ENCODE measurements around the gene PARL.

The PARL gene

DNA sequence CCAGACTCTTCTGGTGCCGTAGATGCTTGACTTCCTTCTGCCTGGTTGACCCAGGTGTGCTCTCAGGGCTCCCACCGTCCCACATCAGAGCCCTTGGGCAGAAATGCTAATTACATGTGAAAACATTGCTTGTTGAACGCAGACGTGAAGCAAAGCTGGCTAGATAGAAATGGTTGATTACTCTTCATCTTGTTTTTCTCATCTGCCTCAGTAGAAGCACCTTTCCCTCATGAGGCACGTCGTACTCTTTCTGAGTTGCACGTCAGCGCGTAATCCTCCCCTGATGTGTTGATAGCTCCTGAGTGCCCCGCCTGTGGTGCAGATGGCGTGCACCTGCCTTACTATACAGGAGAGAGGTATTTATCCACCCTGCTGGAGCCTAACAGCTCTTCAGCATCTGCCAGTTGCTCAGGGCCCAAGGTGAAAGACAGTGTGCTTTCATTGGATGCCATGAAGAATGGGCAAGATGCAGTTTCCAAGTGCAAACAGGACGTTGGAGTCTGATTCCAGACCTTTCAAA lies 77.4 kb downstream of the PARL start:
- Histone ChIP-seq H3K9me3 (no peaks in the 10 kb centered on the region), H3K27me3 (no peaks in the 10 kb centered on the region), H3K36me3 (peaks cover 54 to 99% (median 97%) of the 10 kb centered on the region in 3 donors), H3K4me1 (no peaks in the 10 kb centered on the region), H3K4me3 (no peak overlapping the region), H3K27ac (no peak overlapping the region)
- no peak for DNase-seq
- intact Hi-C loops (cut with DNase I; ENCODE audit: low total_unique reads) = no loop called here
- TF ChIP-seq CTCF (IDR thresholded peaks at IDR 0.05) = no peak

- Histone ChIP-seq H3K4me3 (no peak overlapping the region), H3K4me1 (no peaks in the 10 kb centered on the region), H3K36me3 (peaks cover 67 to 99% (median 94%) of the 10 kb centered on the region in 3 donors), H3K27me3 (no peaks in the 10 kb centered on the region), H3K27ac (no peak overlapping the region), H3K9me3 (no peaks in the 10 kb centered on the region)
- intact Hi-C loops (cut with DNase I; ENCODE audit: low total_unique reads) = no loop called here
- no peak for DNase-seq
- no peak for TF ChIP-seq CTCF (IDR thresholded peaks at IDR 0.05)
Measured at GRCh38 chr3:183802989-183803388, 81.7 kb downstream of the PARL start.

DNA sequence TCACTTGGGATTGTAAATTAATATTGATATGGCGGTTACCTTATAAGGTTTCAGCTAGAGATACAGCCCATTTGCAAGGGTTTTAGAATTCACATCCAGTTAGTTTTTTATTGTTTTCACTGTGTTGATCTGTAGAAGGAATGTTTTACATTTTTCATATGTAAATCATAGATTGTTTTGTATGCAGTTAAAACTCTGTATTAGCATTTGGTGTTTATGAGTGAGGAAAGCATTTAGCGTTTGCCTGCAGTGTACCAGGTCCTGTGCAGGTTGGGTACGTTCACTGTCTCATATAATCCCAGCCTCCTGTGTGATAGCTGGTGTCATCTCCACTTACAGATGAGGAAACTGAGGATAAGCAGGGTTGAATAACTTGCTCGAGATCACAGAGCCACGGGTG lies 83.1 kb downstream of the PARL start:
- Histone ChIP-seq H3K9me3 (no peaks in the 10 kb centered on the region), H3K27ac (no peak overlapping the region), H3K4me1 (no peaks in the 10 kb centered on the region), H3K36me3 (peaks cover 58 to 97% (median 83%) of the 10 kb centered on the region in 3 donors), H3K27me3 (no peaks in the 10 kb centered on the region), H3K4me3 (no peak overlapping the region)
- DNase-seq = no peak
- no peak for TF ChIP-seq CTCF (IDR thresholded peaks at IDR 0.05)
- intact Hi-C loops (cut with DNase I; ENCODE audit: low total_unique reads) = no loop called here

GRCh38 chr3:183800243-183800863 lies 84.3 kb downstream of the PARL start:
- no peaks in the 10 kb centered on the region for H3K9me3 ChIP-seq
- H3K27me3 ChIP-seq = no peaks in the 10 kb centered on the region
- H3K4me3 ChIP-seq = no peak overlapping the region
- no peak overlapping the region for H3K27ac ChIP-seq
- H3K36me3 ChIP-seq = peaks cover 58 to 85% (median 70%) of the 10 kb centered on the region in 3 donors
- TF ChIP-seq CTCF (IDR thresholded peaks at IDR 0.05) = no peak
- intact Hi-C loops (cut with DNase I; ENCODE audit: low total_unique reads) = no loop called here
- no peaks in the 10 kb centered on the region for H3K4me1 ChIP-seq
- no peak for DNase-seq

- H3K4me1 ChIP-seq = no peaks in the 10 kb centered on the region
- H3K27ac ChIP-seq = no peak overlapping the region
- intact Hi-C loops (cut with DNase I; ENCODE audit: low total_unique reads) = no loop called here
- no peak for DNase-seq
- H3K9me3 ChIP-seq = no peaks in the 10 kb centered on the region
- H3K4me3 ChIP-seq = no peak overlapping the region
- H3K27me3 ChIP-seq = no peaks in the 10 kb centered on the region
- peaks cover 49 to 79% (median 63%) of the 10 kb centered on the region in 3 donors for H3K36me3 ChIP-seq
- no peak for TF ChIP-seq CTCF (IDR thresholded peaks at IDR 0.05)
Measured at GRCh38 chr3:183799461-183799860, 85.2 kb downstream of the PARL start.

Measured in tibial artery (tissue), 4 donors.